Measurements from ENCODE around the gene FRY.

GRCh38 chr13:32254916-32255723, 223.5 kb downstream of the FRY start:
- no peak for TF ChIP-seq CHD2 (IDR thresholded peaks at IDR 0.05; ENCODE audit: borderline replicate concordance, low read depth, low read length)
- no peak for TF ChIP-seq EP300 (IDR thresholded peaks at IDR 0.05; ENCODE audit: borderline replicate concordance in 1 of 2, control insufficient read depth in 1 of 2, low read depth in 2 of 2, low read length in 2 of 2)
- TF ChIP-seq, protein P1, sequence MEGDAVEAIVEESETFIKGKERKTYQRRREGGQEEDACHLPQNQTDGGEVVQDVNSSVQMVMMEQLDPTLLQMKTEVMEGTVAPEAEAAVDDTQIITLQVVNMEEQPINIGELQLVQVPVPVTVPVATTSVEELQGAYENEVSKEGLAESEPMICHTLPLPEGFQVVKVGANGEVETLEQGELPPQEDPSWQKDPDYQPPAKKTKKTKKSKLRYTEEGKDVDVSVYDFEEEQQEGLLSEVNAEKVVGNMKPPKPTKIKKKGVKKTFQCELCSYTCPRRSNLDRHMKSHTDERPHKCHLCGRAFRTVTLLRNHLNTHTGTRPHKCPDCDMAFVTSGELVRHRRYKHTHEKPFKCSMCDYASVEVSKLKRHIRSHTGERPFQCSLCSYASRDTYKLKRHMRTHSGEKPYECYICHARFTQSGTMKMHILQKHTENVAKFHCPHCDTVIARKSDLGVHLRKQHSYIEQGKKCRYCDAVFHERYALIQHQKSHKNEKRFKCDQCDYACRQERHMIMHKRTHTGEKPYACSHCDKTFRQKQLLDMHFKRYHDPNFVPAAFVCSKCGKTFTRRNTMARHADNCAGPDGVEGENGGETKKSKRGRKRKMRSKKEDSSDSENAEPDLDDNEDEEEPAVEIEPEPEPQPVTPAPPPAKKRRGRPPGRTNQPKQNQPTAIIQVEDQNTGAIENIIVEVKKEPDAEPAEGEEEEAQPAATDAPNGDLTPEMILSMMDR (IDR thresholded peaks at IDR 0.05 in 2 of 3, conservative IDR thresholded peaks at IDR 0.05 in 1 of 3; ENCODE audit: control insufficient read depth in 2 of 3, extremely low read depth in 1 of 3, insufficient read depth in 1 of 3, low read depth in 3 of 3, low read length in 3 of 3), result no peak
- no peak for TF ChIP-seq FOXK2 (IDR thresholded peaks at IDR 0.05)
- TF ChIP-seq, protein P2, sequence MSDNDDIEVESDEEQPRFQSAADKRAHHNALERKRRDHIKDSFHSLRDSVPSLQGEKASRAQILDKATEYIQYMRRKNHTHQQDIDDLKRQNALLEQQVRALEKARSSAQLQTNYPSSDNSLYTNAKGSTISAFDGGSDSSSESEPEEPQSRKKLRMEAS (IDR thresholded peaks at IDR 0.05; ENCODE audit: low read depth, low read length), result no peak
- TF ChIP-seq, protein P3, sequence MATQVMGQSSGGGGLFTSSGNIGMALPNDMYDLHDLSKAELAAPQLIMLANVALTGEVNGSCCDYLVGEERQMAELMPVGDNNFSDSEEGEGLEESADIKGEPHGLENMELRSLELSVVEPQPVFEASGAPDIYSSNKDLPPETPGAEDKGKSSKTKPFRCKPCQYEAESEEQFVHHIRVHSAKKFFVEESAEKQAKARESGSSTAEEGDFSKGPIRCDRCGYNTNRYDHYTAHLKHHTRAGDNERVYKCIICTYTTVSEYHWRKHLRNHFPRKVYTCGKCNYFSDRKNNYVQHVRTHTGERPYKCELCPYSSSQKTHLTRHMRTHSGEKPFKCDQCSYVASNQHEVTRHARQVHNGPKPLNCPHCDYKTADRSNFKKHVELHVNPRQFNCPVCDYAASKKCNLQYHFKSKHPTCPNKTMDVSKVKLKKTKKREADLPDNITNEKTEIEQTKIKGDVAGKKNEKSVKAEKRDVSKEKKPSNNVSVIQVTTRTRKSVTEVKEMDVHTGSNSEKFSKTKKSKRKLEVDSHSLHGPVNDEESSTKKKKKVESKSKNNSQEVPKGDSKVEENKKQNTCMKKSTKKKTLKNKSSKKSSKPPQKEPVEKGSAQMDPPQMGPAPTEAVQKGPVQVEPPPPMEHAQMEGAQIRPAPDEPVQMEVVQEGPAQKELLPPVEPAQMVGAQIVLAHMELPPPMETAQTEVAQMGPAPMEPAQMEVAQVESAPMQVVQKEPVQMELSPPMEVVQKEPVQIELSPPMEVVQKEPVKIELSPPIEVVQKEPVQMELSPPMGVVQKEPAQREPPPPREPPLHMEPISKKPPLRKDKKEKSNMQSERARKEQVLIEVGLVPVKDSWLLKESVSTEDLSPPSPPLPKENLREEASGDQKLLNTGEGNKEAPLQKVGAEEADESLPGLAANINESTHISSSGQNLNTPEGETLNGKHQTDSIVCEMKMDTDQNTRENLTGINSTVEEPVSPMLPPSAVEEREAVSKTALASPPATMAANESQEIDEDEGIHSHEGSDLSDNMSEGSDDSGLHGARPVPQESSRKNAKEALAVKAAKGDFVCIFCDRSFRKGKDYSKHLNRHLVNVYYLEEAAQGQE (IDR thresholded peaks at IDR 0.05; ENCODE audit: low read depth, low read length), result no peak
- TF ChIP-seq EZH2 (IDR thresholded peaks at IDR 0.05; ENCODE audit: borderline replicate concordance, control insufficient read depth, low read depth, low read length), result no peak
- no peak for TF ChIP-seq STAT3 (IDR thresholded peaks at IDR 0.05; ENCODE audit: low read depth, low read length)
- no peak for TF ChIP-seq YY1 (IDR thresholded peaks at IDR 0.05; ENCODE audit: low read depth, low read length)
- TF ChIP-seq CEBPB (IDR thresholded peaks at IDR 0.05; ENCODE audit: borderline replicate concordance in 1 of 2, low read depth in 2 of 2, low read length in 2 of 2), result no peak
- no peak for TF ChIP-seq ZNF274 (IDR thresholded peaks at IDR 0.05; ENCODE audit: insufficient read depth, insufficient read length)
- TF ChIP-seq DPF2 (IDR thresholded peaks at IDR 0.05), result no peak
- TF ChIP-seq, protein P4, sequence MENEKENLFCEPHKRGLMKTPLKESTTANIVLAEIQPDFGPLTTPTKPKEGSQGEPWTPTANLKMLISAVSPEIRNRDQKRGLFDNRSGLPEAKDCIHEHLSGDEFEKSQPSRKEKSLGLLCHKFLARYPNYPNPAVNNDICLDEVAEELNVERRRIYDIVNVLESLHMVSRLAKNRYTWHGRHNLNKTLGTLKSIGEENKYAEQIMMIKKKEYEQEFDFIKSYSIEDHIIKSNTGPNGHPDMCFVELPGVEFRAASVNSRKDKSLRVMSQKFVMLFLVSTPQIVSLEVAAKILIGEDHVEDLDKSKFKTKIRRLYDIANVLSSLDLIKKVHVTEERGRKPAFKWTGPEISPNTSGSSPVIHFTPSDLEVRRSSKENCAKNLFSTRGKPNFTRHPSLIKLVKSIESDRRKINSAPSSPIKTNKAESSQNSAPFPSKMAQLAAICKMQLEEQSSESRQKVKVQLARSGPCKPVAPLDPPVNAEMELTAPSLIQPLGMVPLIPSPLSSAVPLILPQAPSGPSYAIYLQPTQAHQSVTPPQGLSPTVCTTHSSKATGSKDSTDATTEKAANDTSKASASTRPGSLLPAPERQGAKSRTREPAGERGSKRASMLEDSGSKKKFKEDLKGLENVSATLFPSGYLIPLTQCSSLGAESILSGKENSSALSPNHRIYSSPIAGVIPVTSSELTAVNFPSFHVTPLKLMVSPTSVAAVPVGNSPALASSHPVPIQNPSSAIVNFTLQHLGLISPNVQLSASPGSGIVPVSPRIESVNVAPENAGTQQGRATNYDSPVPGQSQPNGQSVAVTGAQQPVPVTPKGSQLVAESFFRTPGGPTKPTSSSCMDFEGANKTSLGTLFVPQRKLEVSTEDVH (IDR thresholded peaks at IDR 0.05; ENCODE audit: low read depth, partially characterized antibody), result no peak
- no peak for TF ChIP-seq SMC3 (IDR thresholded peaks at IDR 0.05; ENCODE audit: borderline replicate concordance, low read length)
